Ureter (tissue), 1 donor: Measurements from ENCODE around the gene NEDD4L. TPM values are rescaled to one million over a fixed set of nuclear protein-coding genes. Genes with fewer than 3 reads are reported as not detected.

ENCODE experiments used
- total RNA-seq: library from RNA; stranded (reverse); gene quantifications from one replicate; pipeline ENCODE4 v1.2.4, GENCODE V29; 2023
- donor health status: DM: yes; HTN: yes; CAD: no.

NEDD4L gene
- total RNA-seq, 1 donor from 2014 or later = 299 TPM

Other genes with a start within 250 kb of the NEDD4L start
- gene ATP8B1, start 240.9 kb upstream of the NEDD4L start, total RNA-seq = 171 TPM